PC-3 (cell line): Measurements from ENCODE around the gene EPHB1.

ENCODE experiments used
- CTCF ChIP-seq: fragments of 300-600 bp; sonication (generic); conservative IDR thresholded peaks from 2 replicates; pipeline ENCODE4 v1.5.1; 2017; ENCODE audit warnings: antibody characterized with exemption, low read depth, mild to moderate bottlenecking, low read length
- EZH2phosphoT487 ChIP-seq: fragments of 300-600 bp; sonication (generic); IDR thresholded peaks from 2 replicates; pipeline ENCODE4 v1.6.1; 2018; ENCODE audit warnings: mild to moderate bottlenecking, antibody characterized with exemption, low read length, borderline replicate concordance

GRCh38 chr3:134993011-134993410, 198.0 kb downstream of the EPHB1 start:
- no peak for TF ChIP-seq CTCF
- TF ChIP-seq EZH2phosphoT487, result no peak
